ENCODE results near the gene SLC16A7.

SLC16A7 gene

GRCh38 chr12:59672273-59672672, 76.4 kb downstream of the SLC16A7 start:
- DNase-seq = no peak

GRCh38 chr12:59675461-59675860, 79.6 kb downstream of the SLC16A7 start:
- no peak for DNase-seq

GRCh38 chr12:59677857-59678256, 82.0 kb downstream of the SLC16A7 start:
- no peak for DNase-seq

- no peak for DNase-seq
Observed at GRCh38 chr12:59678759-59679411, 83.1 kb downstream of the SLC16A7 start.

GRCh38 chr12:59689776-59690175, 93.9 kb downstream of the SLC16A7 start:
- DNase-seq = no peak

- no peak for DNase-seq
Observed at GRCh38 chr12:59695379-59695778, 99.5 kb downstream of the SLC16A7 start.

- DNase-seq = no peak
Observed at GRCh38 chr12:59698600-59698999, 102.8 kb downstream of the SLC16A7 start.

GRCh38 chr12:59699421-59700152, 103.8 kb downstream of the SLC16A7 start:
- no peak for DNase-seq

GRCh38 chr12:59700153-59700450, 104.3 kb downstream of the SLC16A7 start:
- DNase-seq = no peak

- DNase-seq = no peak
Observed at GRCh38 chr12:59708064-59708463, 112.2 kb downstream of the SLC16A7 start.

GRCh38 chr12:59708484-59708883, 112.7 kb downstream of the SLC16A7 start:
- no peak for DNase-seq

- DNase-seq = no peak
Observed at GRCh38 chr12:59710004-59710628, 114.3 kb downstream of the SLC16A7 start.

- DNase-seq = no peak
Observed at GRCh38 chr12:59710964-59711363, 115.1 kb downstream of the SLC16A7 start.

GRCh38 chr12:59715434-59715833, 119.6 kb downstream of the SLC16A7 start:
- DNase-seq = no peak

GRCh38 chr12:59716043-59716442, 120.2 kb downstream of the SLC16A7 start:
- DNase-seq = no peak

- no peak for DNase-seq
Observed at GRCh38 chr12:59717436-59717835, 121.6 kb downstream of the SLC16A7 start.

- no peak for DNase-seq
Observed at GRCh38 chr12:59719701-59720100, 123.9 kb downstream of the SLC16A7 start.

- no peak for DNase-seq
Observed at GRCh38 chr12:59723520-59723919, 127.7 kb downstream of the SLC16A7 start.

- DNase-seq = no peak
Observed at GRCh38 chr12:59724011-59724695, 128.3 kb downstream of the SLC16A7 start.

GRCh38 chr12:59733200-59733599, 137.4 kb downstream of the SLC16A7 start:
- no peak for DNase-seq

- DNase-seq = no peak
Observed at GRCh38 chr12:59734371-59734770, 138.5 kb downstream of the SLC16A7 start.

GRCh38 chr12:59735231-59735630, 139.4 kb downstream of the SLC16A7 start:
- DNase-seq = no peak

GRCh38 chr12:59736359-59736758, 140.5 kb downstream of the SLC16A7 start:
- no peak for DNase-seq

- no peak for DNase-seq
Observed at GRCh38 chr12:59736786-59737185, 141.0 kb downstream of the SLC16A7 start.

Data from T-helper 9 cell (primary cell).